Measurements from ENCODE around the gene STRADB.

DNA sequence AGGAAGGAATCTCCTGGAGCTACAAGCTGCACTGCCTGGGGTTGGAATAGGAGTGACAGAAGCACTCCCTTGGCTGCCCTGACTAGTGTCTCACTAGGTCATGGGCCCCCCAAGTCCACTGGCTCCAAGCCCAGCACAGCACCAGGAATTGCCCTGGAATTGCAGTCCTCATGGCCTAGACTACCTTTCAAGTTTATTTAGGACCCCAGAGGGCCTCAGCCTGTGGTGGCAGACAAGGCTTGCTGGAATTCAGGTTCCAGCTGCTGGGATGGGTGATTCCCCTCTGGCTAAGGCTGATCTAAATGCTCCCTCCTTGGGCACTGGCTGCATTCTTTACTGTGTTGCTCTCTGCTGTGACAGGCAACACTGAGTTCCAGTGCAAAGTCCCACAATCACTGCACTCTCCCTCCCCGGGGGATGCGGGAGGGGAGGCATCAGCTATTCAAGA, 14.0 kb downstream of the STRADB start:
- no peak for TF ChIP-seq CTCF (IDR thresholded peaks at IDR 0.05)
- no peak for TF ChIP-seq POLR2A (IDR thresholded peaks at IDR 0.05)

All from thyroid gland (tissue), 4 donors.